ENCODE data around the gene COL4A6. TPM values are rescaled to one million over a fixed set of nuclear protein-coding genes. Genes with fewer than 3 reads are reported as not detected.

Gene COL4A6
- polyA plus RNA-seq, 3 donors from 2014 or later, result not detected

- Mint-ChIP-seq H3K36me3 (no peaks in the 10 kb centered on the region), H3K27me3 (ENCODE audit: low read depth in 3 of 3) (no peaks in the 10 kb centered on the region), H3K4me3 (no peak overlapping the region), H3K9me3 (no peaks in the 10 kb centered on the region), H3K27ac (no peak overlapping the region), H3K4me1 (no peaks in the 10 kb centered on the region)
- DNase-seq, result no peak
Measured at GRCh38 chrX:108304210-108304609, 134.0 kb downstream of the COL4A6 start.

GRCh38 chrX:108303682-108304081 is 134.5 kb downstream of the COL4A6 start:
- Mint-ChIP-seq H3K9me3 (no peaks in the 10 kb centered on the region), H3K4me3 (no peak overlapping the region), H3K27ac (no peak overlapping the region), H3K4me1 (no peaks in the 10 kb centered on the region), H3K27me3 (ENCODE audit: low read depth in 3 of 3) (peaks cover 0 to 3% (median 0%) of the 10 kb centered on the region in 3 donors), H3K36me3 (no peaks in the 10 kb centered on the region)
- no peak for DNase-seq

GRCh38 chrX:108299704-108300103 is 138.5 kb downstream of the COL4A6 start:
- Mint-ChIP-seq H3K9me3 (no peaks in the 10 kb centered on the region), H3K4me3 (no peak overlapping the region), H3K27ac (no peak overlapping the region), H3K4me1 (no peaks in the 10 kb centered on the region), H3K27me3 (ENCODE audit: low read depth in 3 of 3) (peaks cover 0 to 4% (median 0%) of the 10 kb centered on the region in 3 donors), H3K36me3 (no peaks in the 10 kb centered on the region)
- no peak for DNase-seq

GRCh38 chrX:108299101-108299591 is 139.1 kb downstream of the COL4A6 start:
- no peak for DNase-seq
- H3K27me3 Mint-ChIP-seq (ENCODE audit: low read depth in 3 of 3), result peaks cover 0 to 4% (median 0%) of the 10 kb centered on the region in 3 donors
- H3K9me3 Mint-ChIP-seq, result no peaks in the 10 kb centered on the region
- no peak overlapping the region for H3K27ac Mint-ChIP-seq
- H3K4me1 Mint-ChIP-seq, result no peaks in the 10 kb centered on the region
- no peaks in the 10 kb centered on the region for H3K36me3 Mint-ChIP-seq
- H3K4me3 Mint-ChIP-seq, result no peak overlapping the region

GRCh38 chrX:108298165-108298602 is 140.0 kb downstream of the COL4A6 start:
- H3K4me3 Mint-ChIP-seq, result no peak overlapping the region
- no peak for DNase-seq
- no peaks in the 10 kb centered on the region for H3K36me3 Mint-ChIP-seq
- H3K27me3 Mint-ChIP-seq (ENCODE audit: low read depth in 3 of 3), result peaks cover 0 to 4% (median 0%) of the 10 kb centered on the region in 3 donors
- H3K4me1 Mint-ChIP-seq, result no peaks in the 10 kb centered on the region
- no peak overlapping the region for H3K27ac Mint-ChIP-seq
- H3K9me3 Mint-ChIP-seq, result no peaks in the 10 kb centered on the region

GRCh38 chrX:108297290-108297689 is 140.9 kb downstream of the COL4A6 start:
- no peaks in the 10 kb centered on the region for H3K9me3 Mint-ChIP-seq
- H3K27ac Mint-ChIP-seq, result no peak overlapping the region
- H3K4me3 Mint-ChIP-seq, result no peak overlapping the region
- no peak for DNase-seq
- H3K27me3 Mint-ChIP-seq (ENCODE audit: low read depth in 3 of 3), result peaks cover 0 to 4% (median 0%) of the 10 kb centered on the region in 3 donors
- no peaks in the 10 kb centered on the region for H3K4me1 Mint-ChIP-seq
- no peaks in the 10 kb centered on the region for H3K36me3 Mint-ChIP-seq

GRCh38 chrX:108292053-108292452 is 146.2 kb downstream of the COL4A6 start:
- Mint-ChIP-seq H3K4me3 (no peak overlapping the region), H3K27ac (no peak overlapping the region), H3K4me1 (no peaks in the 10 kb centered on the region), H3K9me3 (peaks cover 0 to 4% (median 0%) of the 10 kb centered on the region in 6 donors), H3K36me3 (no peaks in the 10 kb centered on the region), H3K27me3 (ENCODE audit: low read depth in 3 of 3) (peaks cover 0 to 2% (median 0%) of the 10 kb centered on the region in 3 donors)
- DNase-seq, result no peak

GRCh38 chrX:108285918-108286317 is 152.3 kb downstream of the COL4A6 start:
- H3K27ac Mint-ChIP-seq, result no peak overlapping the region
- no peaks in the 10 kb centered on the region for H3K27me3 Mint-ChIP-seq (ENCODE audit: low read depth in 3 of 3)
- no peak overlapping the region for H3K4me3 Mint-ChIP-seq
- no peak for DNase-seq
- peaks cover 0 to 3% (median 0%) of the 10 kb centered on the region in 6 donors for H3K9me3 Mint-ChIP-seq
- no peaks in the 10 kb centered on the region for H3K36me3 Mint-ChIP-seq
- H3K4me1 Mint-ChIP-seq, result no peaks in the 10 kb centered on the region

- Mint-ChIP-seq H3K36me3 (no peaks in the 10 kb centered on the region), H3K9me3 (peaks cover 0 to 3% (median 0%) of the 10 kb centered on the region in 6 donors), H3K27me3 (ENCODE audit: low read depth in 3 of 3) (no peaks in the 10 kb centered on the region), H3K4me3 (no peak overlapping the region), H3K27ac (no peak overlapping the region), H3K4me1 (no peaks in the 10 kb centered on the region)
- DNase-seq, result no peak
Measured at GRCh38 chrX:108285356-108285755, 152.9 kb downstream of the COL4A6 start.

GRCh38 chrX:108275732-108276131 is 162.5 kb downstream of the COL4A6 start:
- no peak for DNase-seq
- H3K27ac Mint-ChIP-seq, result no peak overlapping the region
- H3K4me1 Mint-ChIP-seq, result peaks cover 0 to 19% of the 10 kb centered on the region in 2 donors
- no peaks in the 10 kb centered on the region for H3K9me3 Mint-ChIP-seq
- no peaks in the 10 kb centered on the region for H3K36me3 Mint-ChIP-seq
- H3K4me3 Mint-ChIP-seq, result no peak overlapping the region
- H3K27me3 Mint-ChIP-seq (ENCODE audit: low read depth in 3 of 3), result peaks cover 0 to 10% (median 3%) of the 10 kb centered on the region in 3 donors

GRCh38 chrX:108271397-108271787 is 166.8 kb downstream of the COL4A6 start:
- Mint-ChIP-seq H3K27me3 (ENCODE audit: low read depth in 3 of 3) (peaks cover under 1 to 9% (median 3%) of the 10 kb centered on the region in 3 donors), H3K4me3 (no peak overlapping the region), H3K4me1 (peaks cover 0 to 28% of the 10 kb centered on the region in 2 donors), H3K36me3 (no peaks in the 10 kb centered on the region), H3K9me3 (no peaks in the 10 kb centered on the region), H3K27ac (no peak overlapping the region)
- DNase-seq, result no peak

- Mint-ChIP-seq H3K4me1 (peaks cover 0 to 28% of the 10 kb centered on the region in 2 donors), H3K27ac (no peak overlapping the region), H3K9me3 (no peaks in the 10 kb centered on the region), H3K27me3 (ENCODE audit: low read depth in 3 of 3) (peaks cover 1 to 9% (median 3%) of the 10 kb centered on the region in 3 donors), H3K4me3 (no peak overlapping the region), H3K36me3 (no peaks in the 10 kb centered on the region)
- DNase-seq, result no peak
Measured at GRCh38 chrX:108270739-108271396, 167.4 kb downstream of the COL4A6 start.

GRCh38 chrX:108270280-108270679 is 167.9 kb downstream of the COL4A6 start:
- Mint-ChIP-seq H3K4me1 (peaks cover 0 to 28% of the 10 kb centered on the region in 2 donors), H3K36me3 (no peaks in the 10 kb centered on the region), H3K27ac (no peak overlapping the region), H3K27me3 (ENCODE audit: low read depth in 3 of 3) (peaks cover 1 to 9% (median 3%) of the 10 kb centered on the region in 3 donors), H3K4me3 (no peak overlapping the region), H3K9me3 (no peaks in the 10 kb centered on the region)
- DNase-seq, result no peak

- DNase-seq, result no peak
- Mint-ChIP-seq H3K4me3 (no peak overlapping the region), H3K27ac (no peak overlapping the region), H3K27me3 (ENCODE audit: low read depth in 3 of 3) (peaks cover 1 to 13% (median 3%) of the 10 kb centered on the region in 3 donors), H3K9me3 (no peaks in the 10 kb centered on the region), H3K4me1 (peaks cover 0 to 28% of the 10 kb centered on the region in 2 donors), H3K36me3 (no peaks in the 10 kb centered on the region)
Measured at GRCh38 chrX:108268434-108269080, 169.7 kb downstream of the COL4A6 start.

Measured in immature natural killer cell (primary cell).